ENCODE data around the gene RAN. TPM values are rescaled to one million over a fixed set of nuclear protein-coding genes. Genes with fewer than 3 reads are reported as not detected.
"Not testable (repeated sequence)": the region's sequence is repeated elsewhere in the genome, so short reads cannot be mapped to it uniquely, and the experiment has no call there.

RAN gene
- total RNA-seq, 1 experiment from 2014 or later, result 1,090 TPM

DNA sequence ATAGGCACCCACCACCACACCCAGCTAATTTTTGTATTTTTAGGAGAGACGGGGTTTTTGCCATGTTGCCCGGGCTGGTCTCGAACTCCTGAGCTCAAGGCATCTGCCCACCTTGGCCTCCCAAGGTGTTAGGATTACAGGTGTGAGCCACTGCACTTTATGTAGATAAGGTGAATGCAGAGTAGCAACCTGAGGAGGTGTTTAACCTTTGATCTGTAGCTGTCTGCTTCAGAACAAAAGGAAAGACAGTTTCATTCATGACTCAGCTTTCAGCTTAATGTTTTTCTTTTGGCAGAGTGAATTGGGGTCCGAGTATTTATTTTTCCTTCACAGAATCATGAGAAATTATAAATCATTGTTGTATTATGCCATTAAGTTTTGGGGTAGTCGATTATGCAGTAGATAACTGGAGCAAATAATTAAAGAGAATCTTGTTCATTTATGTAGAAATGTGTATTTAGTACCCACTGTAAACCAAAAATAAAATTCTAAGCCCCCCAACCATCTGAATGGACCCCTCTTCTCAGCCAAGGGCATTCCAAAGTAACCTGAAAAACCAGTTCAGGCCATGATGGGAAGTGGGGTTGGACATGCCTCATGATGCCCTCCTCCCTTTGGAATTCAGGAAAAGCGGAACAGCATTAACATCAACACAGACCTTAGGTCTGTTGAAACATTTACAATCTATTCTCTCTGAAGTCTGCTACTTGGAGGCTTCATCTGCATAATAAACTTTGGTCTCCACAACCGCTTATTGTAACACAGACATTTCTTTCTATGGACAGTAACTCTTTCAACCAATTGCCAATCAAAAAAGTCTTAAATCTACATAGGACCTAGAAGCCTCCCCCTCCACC lies 22.1 kb upstream of the RAN start:
- no peak for DNase-seq (ENCODE audit: low spot score)

DNA sequence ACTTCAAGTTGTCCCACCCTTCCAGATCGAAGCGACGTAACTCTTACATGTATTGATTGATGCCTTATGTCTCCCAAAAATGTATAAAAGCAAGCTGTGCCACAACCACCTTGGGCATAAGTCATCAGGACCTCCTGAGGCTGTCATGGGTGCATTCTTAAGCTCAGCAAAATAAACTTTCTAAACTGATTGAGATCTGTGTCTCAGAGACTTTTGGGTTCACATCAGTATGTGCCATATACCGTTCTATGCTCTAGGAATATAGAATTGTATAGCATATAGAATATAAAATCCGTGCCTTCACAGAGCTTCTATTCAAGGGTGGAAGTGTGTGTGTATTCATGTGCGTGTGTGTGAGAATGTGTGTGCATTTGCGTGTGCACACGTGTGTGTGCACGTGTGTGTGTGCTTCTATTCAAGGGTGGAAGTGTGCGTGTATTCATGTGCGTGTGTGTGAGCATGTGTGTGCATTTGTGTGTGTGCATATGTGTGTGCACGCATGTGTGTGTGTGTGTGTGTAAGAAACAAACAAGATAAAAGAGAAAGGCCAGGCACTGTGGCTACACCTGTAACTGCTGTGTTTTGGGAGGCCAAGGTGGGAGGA lies 21.3 kb upstream of the RAN start:
- DNase-seq (ENCODE audit: low spot score), result no peak

DNA sequence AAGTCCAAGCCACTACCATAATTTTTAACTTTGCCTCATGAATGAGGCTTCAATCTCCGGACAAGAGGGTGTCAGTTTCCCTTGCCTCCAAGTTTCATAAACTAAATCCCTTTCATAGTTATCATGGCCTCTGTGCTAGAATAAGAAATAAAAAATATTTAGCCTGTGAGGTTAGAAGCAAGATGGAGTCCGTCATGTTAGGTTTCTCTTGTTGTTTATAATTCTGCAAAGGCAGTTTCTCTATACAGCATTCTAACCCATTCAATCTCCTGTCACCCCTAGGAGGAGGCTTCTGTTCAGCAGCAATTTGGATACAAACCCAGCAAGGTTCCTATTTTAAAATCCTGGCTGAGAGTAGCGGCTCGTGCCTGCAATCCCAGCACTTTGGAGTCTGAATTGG lies 15.8 kb upstream of the RAN start:
- DNase-seq (ENCODE audit: low spot score), result no peak

DNA sequence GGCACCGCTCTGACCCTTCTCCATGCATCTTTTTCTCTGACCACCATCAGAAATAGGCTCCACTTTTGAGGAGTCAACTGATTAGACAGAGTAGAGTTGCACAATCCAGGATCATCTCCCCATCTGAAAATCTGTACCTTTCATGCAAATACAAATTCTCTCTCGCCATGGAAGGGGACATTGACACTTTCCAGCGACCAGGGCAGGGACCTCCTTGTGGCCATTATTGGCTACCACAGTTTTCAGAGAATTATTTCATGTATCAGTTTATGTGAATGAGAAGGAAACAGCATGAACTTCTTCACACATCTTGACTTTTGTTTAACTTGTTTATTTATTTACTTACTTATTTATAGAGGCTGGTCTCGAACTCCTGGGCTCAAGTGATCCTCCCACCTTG lies 13.8 kb upstream of the RAN start:
- DNase-seq (ENCODE audit: low spot score), result no peak

DNA sequence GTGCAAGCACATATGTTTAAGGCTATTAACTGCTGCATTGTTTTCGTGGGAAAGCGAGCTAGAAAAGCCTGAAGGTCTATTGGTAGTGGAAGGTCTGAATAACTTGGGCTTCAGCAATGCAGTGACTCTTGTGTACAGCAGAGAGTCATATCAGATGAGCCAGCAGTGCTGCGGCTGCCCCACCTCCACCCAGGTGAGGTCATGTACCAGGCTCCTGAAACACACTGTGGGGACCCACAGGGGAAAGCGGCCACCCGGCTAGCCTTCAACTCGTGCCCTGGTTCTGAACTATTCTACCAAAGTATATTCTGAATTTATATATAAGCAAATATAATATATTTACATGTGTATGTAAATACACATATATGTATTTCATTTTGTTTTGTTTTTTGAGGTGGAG lies 12.7 kb upstream of the RAN start:
- no peak for DNase-seq (ENCODE audit: low spot score)

DNA sequence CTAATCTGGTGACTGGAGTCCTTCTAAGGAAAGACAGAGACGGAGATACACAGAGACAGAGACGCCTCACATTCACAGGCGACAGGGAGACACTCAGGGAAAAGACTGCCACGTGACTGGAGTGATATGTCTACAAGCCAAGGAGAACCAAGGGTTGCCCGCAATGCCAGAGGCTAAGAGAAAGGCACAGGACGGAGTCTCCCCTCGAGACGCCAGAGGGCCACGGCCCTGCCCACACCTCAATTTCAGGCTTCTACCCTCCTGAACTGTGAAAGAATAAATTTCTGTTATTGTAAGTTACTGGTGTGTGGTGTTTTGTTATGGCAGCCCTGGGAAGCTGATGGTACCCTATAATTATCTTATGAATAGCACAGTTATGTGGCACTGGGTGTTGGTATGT lies 11.6 kb upstream of the RAN start:
- no peak for DNase-seq (ENCODE audit: low spot score)

DNA sequence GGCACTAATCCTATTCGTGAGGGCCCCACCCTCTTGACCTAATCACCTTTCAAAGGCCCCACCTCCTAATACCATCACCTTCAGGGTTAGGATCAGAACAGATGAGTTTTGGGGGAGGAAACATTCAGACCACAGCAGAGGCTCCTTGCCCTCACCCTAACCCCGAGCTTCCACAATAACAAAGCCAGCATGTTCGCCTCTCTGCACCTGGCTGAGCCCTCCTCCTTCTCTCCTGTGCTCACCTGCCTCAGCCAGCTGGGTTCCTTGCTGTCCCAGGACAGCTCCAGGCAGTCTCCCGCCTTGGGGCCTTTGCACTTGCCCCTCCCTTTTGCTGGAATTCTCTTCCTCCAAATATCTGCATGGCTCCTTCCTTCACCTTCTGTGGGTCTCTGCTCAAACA lies 9.7 kb upstream of the RAN start:
- no peak for DNase-seq (ENCODE audit: low spot score)

DNA sequence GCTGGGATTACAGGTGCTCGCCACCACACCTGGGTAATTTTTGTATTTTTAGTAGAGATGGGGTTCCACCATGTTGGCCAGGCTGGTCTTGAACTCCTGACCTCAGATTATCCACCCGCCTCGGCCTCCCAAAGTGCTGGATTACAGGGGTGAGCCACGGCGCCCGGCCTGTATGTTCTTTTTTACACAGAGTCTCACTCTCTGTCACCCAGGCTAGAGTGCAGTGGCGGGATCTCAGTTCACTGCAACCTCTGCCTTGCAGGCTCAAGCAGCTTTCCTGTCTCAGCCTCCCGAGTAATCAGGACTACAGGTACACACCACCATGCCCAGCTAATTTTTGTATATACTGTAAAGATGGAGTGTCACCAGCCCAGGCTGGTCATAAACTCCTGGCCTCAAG lies 9.1 kb upstream of the RAN start:
- DNase-seq (ENCODE audit: low spot score), result not testable (repeated sequence)

DNA sequence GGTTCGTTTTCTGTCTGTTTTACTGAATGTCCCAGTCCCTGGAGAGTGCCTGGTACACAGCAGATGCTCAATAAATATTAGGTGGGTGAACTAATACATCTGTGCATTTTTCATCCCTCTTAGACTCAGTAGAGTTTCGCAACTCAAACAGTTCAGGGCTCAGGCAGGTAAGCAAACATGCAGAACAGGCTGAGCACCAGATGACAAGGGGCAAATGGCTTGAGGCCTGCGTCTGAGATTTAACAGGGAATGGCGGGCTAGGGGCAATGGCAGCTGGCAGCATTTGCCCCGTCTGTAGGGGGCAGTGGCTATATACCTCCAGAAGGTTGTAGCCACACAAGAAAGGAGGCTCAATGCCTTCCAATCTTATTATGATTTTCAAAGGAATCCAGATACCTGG lies 8.6 kb upstream of the RAN start:
- no peak for DNase-seq (ENCODE audit: low spot score)

DNA sequence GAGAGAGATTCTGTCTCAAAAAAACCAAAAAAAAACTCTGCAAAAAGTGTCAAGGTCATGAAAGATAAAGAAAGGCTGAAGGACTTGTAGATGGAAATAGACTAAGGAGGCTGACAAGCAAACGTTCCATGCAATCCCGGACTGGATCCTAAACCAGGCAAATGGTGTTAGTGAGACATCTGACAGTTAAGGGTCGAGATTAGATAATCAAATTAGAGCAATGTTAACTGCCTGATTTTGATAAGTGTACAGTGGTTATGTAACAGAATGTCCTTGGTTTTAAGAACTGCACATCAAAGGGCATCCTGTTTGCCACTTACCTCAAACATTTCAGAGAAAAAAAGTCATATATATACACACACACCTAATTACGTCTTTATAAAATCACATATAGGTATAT lies 3.5 kb upstream of the RAN start:
- DNase-seq (ENCODE audit: low spot score), result no peak

DNA sequence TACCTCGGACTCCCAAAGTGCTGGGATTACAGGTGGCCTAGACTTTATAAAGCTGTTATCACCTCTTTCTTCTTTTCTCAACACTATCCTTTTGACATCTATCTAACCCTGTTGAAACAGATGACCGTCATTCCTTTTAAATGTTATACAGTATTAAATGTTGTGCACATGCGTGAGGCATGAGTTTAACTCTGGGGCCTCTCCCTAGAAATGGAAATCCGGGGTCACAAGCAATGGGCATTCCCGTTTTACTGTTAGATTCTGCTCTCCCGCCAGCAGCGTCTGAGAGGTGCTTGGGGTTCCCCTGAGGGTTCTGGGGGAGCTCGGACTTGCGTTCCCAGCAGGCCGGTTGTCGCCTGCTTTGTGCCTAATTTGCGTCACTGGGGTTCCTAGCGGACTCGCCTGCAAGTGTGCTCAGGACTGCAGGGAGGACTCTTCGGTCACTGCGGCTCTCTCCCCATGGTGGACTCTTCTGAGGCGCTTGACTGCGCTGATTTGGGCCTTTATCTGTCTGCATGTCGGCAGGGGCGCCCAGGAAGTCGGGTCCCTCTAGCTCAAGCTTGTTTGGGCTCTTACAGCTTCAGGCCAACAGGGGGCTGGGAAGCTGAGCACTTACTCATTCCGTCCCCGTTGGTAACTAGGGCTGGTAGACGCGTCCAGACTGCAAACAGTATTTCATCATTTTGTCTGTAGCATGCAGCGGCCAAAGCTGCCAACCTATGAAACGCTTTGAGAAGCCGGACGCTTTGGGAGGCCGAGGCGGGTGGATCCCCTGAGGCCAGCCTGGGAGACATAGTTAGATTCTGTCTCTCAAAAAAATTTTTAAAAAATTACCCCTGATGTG lies 1.2 kb upstream of the RAN start:
- peak; percentile 58 for DNase-seq (ENCODE audit: low spot score)

DNA sequence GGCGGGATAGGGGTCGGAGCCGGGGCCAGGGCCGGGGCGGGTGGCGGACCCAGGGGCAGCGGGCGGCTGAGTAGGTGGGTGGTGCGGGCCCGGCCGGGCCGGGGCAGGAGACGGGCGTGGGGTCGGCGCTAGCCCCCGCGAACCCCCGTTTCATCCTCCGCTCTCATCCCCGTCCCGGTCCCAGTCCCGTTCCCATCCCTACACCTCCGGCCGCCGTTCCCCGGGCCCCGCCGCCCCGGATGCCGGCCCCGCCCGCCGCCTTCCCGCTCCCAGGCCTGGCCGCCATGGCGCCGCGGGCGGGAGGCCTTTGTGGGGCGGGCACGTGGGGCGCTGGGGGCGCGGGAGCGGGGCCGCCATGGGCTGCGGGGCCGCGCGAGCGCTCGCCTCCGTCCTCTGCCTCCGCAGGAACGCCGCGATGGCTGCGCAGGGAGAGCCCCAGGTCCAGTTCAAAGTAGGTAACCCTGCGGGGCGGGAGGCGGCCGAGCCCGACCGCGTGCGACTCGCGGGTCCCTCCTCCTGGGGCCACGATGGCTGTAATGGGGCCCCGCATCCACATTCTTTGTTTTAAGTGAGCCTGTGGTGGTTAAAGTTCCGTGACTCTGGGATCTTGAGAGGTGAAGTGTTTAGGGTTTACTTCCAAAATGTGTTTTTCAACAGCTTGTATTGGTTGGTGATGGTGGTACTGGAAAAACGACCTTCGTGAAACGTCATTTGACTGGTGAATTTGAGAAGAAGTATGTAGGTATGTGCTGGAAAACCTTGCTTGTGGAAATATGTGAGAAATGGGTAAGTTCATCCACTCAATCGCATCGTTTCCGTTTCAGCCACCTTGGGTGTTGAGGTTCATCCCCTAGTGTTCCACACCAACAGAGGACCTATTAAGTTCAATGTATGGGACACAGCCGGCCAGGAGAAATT lies 572 bp downstream of the RAN start:
- DNase-seq (ENCODE audit: low spot score), result no peak

DNA sequence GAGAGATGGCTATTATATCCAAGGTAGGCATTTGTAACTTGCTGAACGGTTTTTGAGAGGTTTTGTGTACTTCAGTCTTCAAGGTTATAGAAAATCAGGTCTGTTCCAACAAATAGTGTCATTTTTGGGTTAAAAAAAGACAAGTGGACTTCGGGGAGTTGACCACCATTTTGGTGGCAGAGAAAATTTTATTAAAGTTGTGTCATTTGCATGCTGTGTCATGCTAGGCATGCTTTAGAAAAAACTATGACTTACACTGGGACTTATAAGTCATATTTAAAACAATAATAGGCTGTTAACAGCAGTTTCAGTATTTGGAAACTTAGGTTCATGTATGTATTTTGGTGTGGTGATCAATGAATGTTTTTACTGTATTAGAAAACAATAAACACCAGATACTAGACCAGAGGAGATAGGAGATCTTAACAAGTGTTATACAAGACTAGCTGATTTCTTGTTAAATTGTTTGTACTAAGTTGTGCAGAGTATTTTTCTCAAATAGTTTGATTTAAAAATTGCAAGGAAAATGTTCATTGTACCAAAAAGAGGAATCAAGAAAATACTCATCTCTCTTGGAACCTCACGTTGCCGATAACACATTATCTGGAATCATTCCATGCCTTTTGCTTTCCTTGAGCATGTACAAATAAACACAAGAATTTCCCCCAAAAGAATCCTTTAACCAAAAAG lies 1.4 kb downstream of the RAN start:
- DNase-seq (ENCODE audit: low spot score), result no peak

DNA sequence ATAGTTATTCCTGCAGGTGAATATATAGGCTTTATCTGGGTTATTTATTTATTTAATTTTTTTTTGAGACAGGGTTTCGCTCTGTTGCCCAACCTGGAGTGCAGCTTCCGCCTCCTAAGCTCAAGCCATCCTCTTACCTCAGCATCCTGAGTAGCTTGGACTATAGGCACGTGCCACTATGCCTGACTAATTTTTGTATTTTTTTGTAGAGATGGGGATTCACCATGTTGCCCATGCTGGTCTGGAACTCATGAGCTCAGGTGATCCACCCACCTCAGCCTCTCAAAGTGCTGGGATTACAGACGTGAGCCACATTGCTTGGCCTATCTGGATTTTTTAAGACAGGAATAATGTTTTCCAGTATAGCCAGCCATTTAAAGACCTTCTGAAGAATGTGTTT lies 2.0 kb downstream of the RAN start:
- DNase-seq (ENCODE audit: low spot score), result no peak

DNA sequence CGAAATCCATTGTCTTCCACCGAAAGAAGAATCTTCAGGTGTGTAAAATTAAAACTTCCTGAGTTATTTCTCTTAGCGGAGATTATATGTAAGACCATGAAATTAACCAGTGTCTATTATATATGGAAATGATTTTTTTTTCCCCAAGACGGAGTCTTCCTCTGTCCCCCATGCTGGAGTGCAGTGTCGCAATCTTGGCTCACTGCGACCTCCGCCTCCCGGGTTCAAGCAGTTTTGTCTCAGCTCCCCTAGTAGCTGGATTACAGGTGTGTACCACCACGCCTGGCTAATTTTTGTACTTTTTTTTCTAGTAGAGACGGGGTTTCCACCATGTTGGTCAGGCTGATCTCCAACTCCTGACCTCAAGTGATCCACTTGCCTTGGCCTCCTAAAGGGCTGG lies 2.8 kb downstream of the RAN start:
- no peak for DNase-seq (ENCODE audit: low spot score)

DNA sequence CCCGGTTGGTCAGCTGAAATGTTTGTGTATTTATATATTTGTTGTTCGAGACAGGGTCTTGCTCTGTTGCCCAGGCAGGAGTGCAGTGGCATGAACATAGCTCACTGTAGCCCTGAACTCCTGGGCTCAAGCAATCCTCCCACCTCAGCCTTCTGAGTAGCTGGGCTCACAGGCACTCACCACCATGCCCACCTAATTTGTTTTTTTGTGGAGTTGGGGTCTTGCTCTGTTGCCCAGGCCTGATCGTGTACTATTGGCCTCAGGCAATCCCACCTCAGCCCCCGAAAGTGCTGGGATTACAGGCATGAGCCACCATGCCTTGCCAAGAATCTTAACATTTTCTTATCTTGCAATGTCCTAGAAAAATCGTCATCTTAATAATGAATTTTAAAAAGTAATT lies 3.3 kb downstream of the RAN start:
- DNase-seq (ENCODE audit: low spot score), result no peak

DNA sequence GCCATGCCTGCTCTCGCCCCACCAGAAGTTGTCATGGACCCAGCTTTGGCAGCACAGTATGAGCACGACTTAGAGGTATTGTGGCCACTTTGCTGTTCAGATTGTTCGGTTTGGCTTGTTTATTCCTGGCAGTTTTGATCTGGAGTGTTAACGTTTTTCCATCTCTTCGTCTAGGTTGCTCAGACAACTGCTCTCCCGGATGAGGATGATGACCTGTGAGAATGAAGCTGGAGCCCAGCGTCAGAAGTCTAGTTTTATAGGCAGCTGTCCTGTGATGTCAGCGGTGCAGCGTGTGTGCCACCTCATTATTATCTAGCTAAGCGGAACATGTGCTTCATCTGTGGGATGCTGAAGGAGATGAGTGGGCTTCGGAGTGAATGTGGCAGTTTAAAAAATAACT lies 3.8 kb downstream of the RAN start:
- DNase-seq (ENCODE audit: low spot score), result not testable (repeated sequence)

DNA sequence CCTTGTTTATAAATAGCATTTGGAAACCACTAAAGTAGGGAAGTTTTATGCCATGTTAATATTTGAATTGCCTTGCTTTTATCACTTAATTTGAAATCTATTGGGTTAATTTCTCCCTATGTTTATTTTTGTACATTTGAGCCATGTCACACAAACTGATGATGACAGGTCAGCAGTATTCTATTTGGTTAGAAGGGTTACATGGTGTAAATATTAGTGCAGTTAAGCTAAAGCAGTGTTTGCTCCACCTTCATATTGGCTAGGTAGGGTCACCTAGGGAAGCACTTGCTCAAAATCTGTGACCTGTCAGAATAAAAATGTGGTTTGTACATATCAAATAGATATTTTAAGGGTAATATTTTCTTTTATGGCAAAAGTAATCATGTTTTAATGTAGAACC lies 4.4 kb downstream of the RAN start:
- no peak for DNase-seq (ENCODE audit: low spot score)

DNA sequence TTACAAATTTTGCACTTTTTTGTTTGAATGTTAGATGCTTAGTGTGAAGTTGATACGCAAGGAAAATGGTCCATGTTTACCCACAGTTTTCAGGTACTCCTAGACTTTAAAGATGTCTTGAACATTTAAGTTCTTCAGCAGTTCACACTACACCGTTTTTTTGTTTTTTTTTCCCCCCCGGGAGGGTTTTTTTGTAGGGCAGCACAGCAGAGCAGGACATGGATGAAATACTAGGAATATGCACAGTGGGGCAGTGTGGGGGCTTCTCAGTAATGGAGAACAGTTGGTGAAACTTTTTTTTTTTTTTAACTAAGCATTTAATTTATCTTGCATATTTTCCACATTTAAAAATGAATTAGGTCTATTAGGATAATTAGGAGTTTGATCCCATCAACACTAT lies 4.9 kb downstream of the RAN start:
- no peak for DNase-seq (ENCODE audit: low spot score)

DNA sequence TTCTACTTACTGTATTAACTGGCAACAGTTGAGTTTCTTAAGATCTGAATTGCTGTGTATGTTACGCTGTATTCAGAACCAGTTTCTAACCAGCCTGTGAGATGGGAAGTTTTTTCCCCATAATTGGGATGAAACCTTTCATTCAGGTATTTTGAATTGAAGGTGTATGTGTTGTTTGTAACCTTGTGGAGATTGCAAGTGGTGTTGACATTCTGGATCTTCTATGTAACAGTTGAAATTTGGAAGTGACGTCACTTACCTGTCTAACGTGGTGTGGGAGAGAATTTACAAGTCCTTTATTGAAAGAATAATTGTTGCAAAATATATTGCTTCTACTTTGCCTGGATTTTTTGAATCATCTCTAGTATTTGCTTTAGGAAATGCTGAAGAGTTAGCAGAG lies 5.5 kb downstream of the RAN start:
- DNase-seq (ENCODE audit: low spot score), result no peak
